Mesothelial cell of epicardium (in vitro differentiated cells): ENCODE measurements around the gene ANKRD39. TPM values are rescaled to one million over a fixed set of nuclear protein-coding genes. Genes with fewer than 3 reads are reported as not detected.

Experiments
- DNase-seq, 2 experiments: peaks; one replicate each; pipeline ENCODE4 v3.0.0; 2021; ENCODE audit warnings: low spot score in 2 of 2; ENCODE audit not compliant: unreplicated experiment in 2 of 2
- H3K27ac Mint-ChIP-seq: 2 replicates; pipeline ENCODE4 v1.8.0; 2021; ENCODE audit warnings: mixed read lengths
- H3K27me3 Mint-ChIP-seq: 2 replicates; pipeline ENCODE4 v1.8.0; 2021; ENCODE audit warnings: low read depth, mixed read lengths
- H3K36me3 Mint-ChIP-seq: 2 replicates; pipeline ENCODE4 v1.8.0; 2021; ENCODE audit warnings: mixed read lengths
- H3K4me1 Mint-ChIP-seq: 2 replicates; pipeline ENCODE4 v1.8.0; 2021; ENCODE audit warnings: mixed read lengths
- H3K4me3 Mint-ChIP-seq: 2 replicates; pipeline ENCODE4 v1.8.0; 2021; ENCODE audit warnings: mild to moderate bottlenecking, moderate library complexity, mixed read lengths
- H3K9me3 Mint-ChIP-seq: 2 replicates; pipeline ENCODE4 v1.8.0; 2021; ENCODE audit warnings: mixed read lengths
- CTCF ChIP-seq: fragments of 200-600 bp; sonication (generic); IDR thresholded peaks from one replicate; pipeline ENCODE4 v1.5.0; 2021; ENCODE audit warnings: antibody characterized with exemption; ENCODE audit not compliant: unreplicated experiment
- total RNA-seq: library from RNA; stranded (reverse); gene quantifications from 3 replicates; pipeline ENCODE4 v1.2.1, GENCODE V29; 2021

Gene ANKRD39
- total RNA-seq, 1 donor from 2014 or later: 17.4 TPM

GRCh38 chr2:96853321-96853720, 4.5 kb downstream of the ANKRD39 start:
- no peaks in the 10 kb centered on the region for H3K9me3 Mint-ChIP-seq
- no peak for DNase-seq
- no peak overlapping the region for H3K4me3 Mint-ChIP-seq
- no peaks in the 10 kb centered on the region for H3K27me3 Mint-ChIP-seq
- no peak overlapping the region for H3K27ac Mint-ChIP-seq
- TF ChIP-seq CTCF: no peak
- peaks cover 19% of the 10 kb centered on the region for H3K36me3 Mint-ChIP-seq
- H3K4me1 Mint-ChIP-seq: peaks cover 17% of the 10 kb centered on the region

GRCh38 chr2:96852667-96853066, 5.1 kb downstream of the ANKRD39 start:
- Mint-ChIP-seq H3K4me1 (peaks cover 17% of the 10 kb centered on the region), H3K36me3 (peaks cover 24% of the 10 kb centered on the region), H3K27ac (no peak overlapping the region), H3K9me3 (no peaks in the 10 kb centered on the region), H3K4me3 (no peak overlapping the region), H3K27me3 (no peaks in the 10 kb centered on the region)
- no peak for TF ChIP-seq CTCF
- DNase-seq: no peak

- Mint-ChIP-seq H3K4me3 (no peak overlapping the region), H3K27me3 (no peaks in the 10 kb centered on the region), H3K27ac (no peak overlapping the region), H3K9me3 (no peaks in the 10 kb centered on the region), H3K4me1 (peaks cover 2% of the 10 kb centered on the region), H3K36me3 (peaks cover 27% of the 10 kb centered on the region)
- TF ChIP-seq CTCF: no peak
- DNase-seq: no peak
Measured at GRCh38 chr2:96848264-96848663, 9.6 kb downstream of the ANKRD39 start.

- no peak for DNase-seq
- no peak overlapping the region for H3K4me3 Mint-ChIP-seq
- no peak overlapping the region for H3K27ac Mint-ChIP-seq
- H3K4me1 Mint-ChIP-seq: peaks cover 4% of the 10 kb centered on the region
- no peak for TF ChIP-seq CTCF
- no peaks in the 10 kb centered on the region for H3K27me3 Mint-ChIP-seq
- H3K36me3 Mint-ChIP-seq: peaks cover 21% of the 10 kb centered on the region
- no peaks in the 10 kb centered on the region for H3K9me3 Mint-ChIP-seq
Measured at GRCh38 chr2:96847586-96847985, 10.2 kb downstream of the ANKRD39 start.

- no peaks in the 10 kb centered on the region for H3K27me3 Mint-ChIP-seq
- DNase-seq: no peak
- no peak for TF ChIP-seq CTCF
- no peak overlapping the region for H3K27ac Mint-ChIP-seq
- H3K4me3 Mint-ChIP-seq: no peak overlapping the region
- no peaks in the 10 kb centered on the region for H3K9me3 Mint-ChIP-seq
- H3K36me3 Mint-ChIP-seq: peaks cover 22% of the 10 kb centered on the region
- H3K4me1 Mint-ChIP-seq: peaks cover 4% of the 10 kb centered on the region
Measured at GRCh38 chr2:96846825-96847224, 11.0 kb downstream of the ANKRD39 start.

GRCh38 chr2:96844405-96844808, 13.4 kb downstream of the ANKRD39 start:
- DNase-seq: no peak
- peaks cover 16% of the 10 kb centered on the region for H3K36me3 Mint-ChIP-seq
- peaks cover 4% of the 10 kb centered on the region for H3K4me1 Mint-ChIP-seq
- H3K27ac Mint-ChIP-seq: no peak overlapping the region
- no peak for TF ChIP-seq CTCF
- H3K27me3 Mint-ChIP-seq: no peaks in the 10 kb centered on the region
- H3K4me3 Mint-ChIP-seq: no peak overlapping the region
- no peaks in the 10 kb centered on the region for H3K9me3 Mint-ChIP-seq
